Ascending aorta (tissue), 2 donors: Measurements from ENCODE around the gene DHRS3. TPM values are rescaled to one million over a fixed set of nuclear protein-coding genes. Genes with fewer than 3 reads are reported as not detected.
"Not testable (repeated sequence)": the region's sequence is repeated elsewhere in the genome, so short reads cannot be mapped to it uniquely, and the experiment has no call there.

Source experiments
- DNase-seq, 2 donors: peaks; one replicate each; pipeline ENCODE4 v3.0.0-alpha.2; 2019; ENCODE audit warnings: low spot score in 2 of 2
- H3K27ac ChIP-seq, 2 donors: fragments of 200-600 bp; sonication (generic); one replicate each; pipeline ENCODE4 v1.5.1; 2016 to 2017; ENCODE audit warnings: mild to moderate bottlenecking in 1 of 2
- H3K27me3 ChIP-seq: fragments of 200-600 bp; sonication (generic); one replicate; pipeline ENCODE4 v1.5.1; 2017
- H3K36me3 ChIP-seq, 2 donors: fragments of 200-600 bp; sonication (generic); one replicate each; pipeline ENCODE4 v1.5.1; 2016
- H3K4me1 ChIP-seq, 2 donors: fragments of 200-600 bp; sonication (generic); one replicate each; pipeline ENCODE4 v1.5.1; 2016 to 2017; ENCODE audit warnings: mild to moderate bottlenecking in 1 of 2
- H3K4me3 ChIP-seq, 2 donors: fragments of 200-600 bp; sonication (generic); one replicate each; pipeline ENCODE4 v1.5.1; 2016 to 2017; ENCODE audit warnings: mild to moderate bottlenecking in 1 of 2
- H3K9me3 ChIP-seq, 2 donors: fragments of 200-600 bp; sonication (generic); one replicate each; pipeline ENCODE4 v1.5.1; 2016
- intact Hi-C: fragments of 100-400 bp; cut with DNase I; formaldehyde crosslinking; loops from one replicate; pipeline ENCODE4 v1.15.1; 2023
- total RNA-seq: library from RNA; depleted of rRNA; stranded (reverse); fragments of >200 nt; gene quantifications from one replicate; pipeline ENCODE4 v1.1.0, GENCODE V29; 2016
- TF ChIP-seq, protein P1 (sequence below), 3 experiments: fragments of 200-600 bp in 2 of 3; fragments of 450-650 bp in 1 of 3; sonication (generic) in 2 of 3; IDR thresholded peaks; one replicate each; pipeline ENCODE4 v1.5.1; 2016 to 2019; ENCODE audit warnings: antibody characterized with exemption in 3 of 3, mild to moderate bottlenecking in 1 of 3, moderate library complexity in 1 of 3

The DHRS3 gene
- total RNA-seq, 1 donor from 2014 or later, result 39.4 TPM

DNA sequence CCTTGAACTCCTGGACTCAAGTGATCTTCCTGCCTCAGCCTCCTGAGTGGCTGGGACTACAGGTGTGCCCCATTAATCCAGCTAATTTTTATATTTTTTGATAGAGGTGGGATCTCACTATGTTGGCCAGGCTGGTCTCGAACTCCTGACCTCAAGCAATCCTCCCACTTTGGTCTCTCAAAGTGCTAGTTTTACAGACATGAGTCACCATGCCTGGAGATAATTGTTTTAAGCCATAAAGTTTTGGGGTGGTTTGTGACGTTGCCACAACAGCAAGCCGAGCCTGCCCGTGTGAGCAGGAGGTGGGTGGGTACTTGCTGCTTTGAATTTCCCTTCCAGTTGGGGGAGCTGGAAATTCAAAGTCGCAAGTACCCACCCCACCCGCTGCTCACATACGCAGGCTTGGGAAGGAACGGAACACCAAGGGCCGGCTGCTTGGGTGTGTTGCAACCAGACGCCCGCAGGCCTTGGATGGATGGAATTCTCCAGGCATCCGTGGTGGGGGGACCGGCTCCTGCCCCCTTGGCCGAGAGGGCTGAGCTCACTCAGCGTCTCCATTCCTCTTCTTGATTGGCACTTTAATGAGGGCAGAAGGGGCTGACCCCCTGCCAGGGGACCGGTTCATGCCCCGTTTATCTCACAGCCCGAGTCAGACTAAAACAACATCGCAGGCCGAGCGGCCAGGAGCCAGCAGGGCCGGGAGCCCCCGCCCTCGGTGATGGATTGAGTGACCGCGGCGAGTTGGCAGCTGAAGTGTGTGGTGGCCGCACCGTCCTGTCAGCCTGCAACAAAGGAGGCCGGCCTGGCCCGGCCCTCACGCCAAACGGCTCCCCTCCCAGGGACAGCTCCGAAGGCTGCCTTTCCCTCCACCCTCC lies 78.1 kb downstream of the DHRS3 start:
- Histone ChIP-seq H3K9me3 (peaks cover 0 to 13% of the 10 kb centered on the region in 2 donors), H3K27me3 (no peaks in the 10 kb centered on the region), H3K4me1 (peaks cover 10 to 19% of the 10 kb centered on the region in 2 donors), H3K27ac (peak overlapping the region; percentile 74 to 84), H3K4me3 (no peak overlapping the region), H3K36me3 (no peaks in the 10 kb centered on the region)
- intact Hi-C loops, result loop anchor here (1.0 to 5.0 kb wide), 3 partner anchors 53 to 103 kb away; no protein-coding TSS in a partner anchor
- peak; percentile 77 to 95 for DNase-seq
- TF ChIP-seq, protein P1, sequence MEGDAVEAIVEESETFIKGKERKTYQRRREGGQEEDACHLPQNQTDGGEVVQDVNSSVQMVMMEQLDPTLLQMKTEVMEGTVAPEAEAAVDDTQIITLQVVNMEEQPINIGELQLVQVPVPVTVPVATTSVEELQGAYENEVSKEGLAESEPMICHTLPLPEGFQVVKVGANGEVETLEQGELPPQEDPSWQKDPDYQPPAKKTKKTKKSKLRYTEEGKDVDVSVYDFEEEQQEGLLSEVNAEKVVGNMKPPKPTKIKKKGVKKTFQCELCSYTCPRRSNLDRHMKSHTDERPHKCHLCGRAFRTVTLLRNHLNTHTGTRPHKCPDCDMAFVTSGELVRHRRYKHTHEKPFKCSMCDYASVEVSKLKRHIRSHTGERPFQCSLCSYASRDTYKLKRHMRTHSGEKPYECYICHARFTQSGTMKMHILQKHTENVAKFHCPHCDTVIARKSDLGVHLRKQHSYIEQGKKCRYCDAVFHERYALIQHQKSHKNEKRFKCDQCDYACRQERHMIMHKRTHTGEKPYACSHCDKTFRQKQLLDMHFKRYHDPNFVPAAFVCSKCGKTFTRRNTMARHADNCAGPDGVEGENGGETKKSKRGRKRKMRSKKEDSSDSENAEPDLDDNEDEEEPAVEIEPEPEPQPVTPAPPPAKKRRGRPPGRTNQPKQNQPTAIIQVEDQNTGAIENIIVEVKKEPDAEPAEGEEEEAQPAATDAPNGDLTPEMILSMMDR (IDR thresholded peaks at IDR 0.05), result peak in 1 of 3 experiments; percentile 21

DNA sequence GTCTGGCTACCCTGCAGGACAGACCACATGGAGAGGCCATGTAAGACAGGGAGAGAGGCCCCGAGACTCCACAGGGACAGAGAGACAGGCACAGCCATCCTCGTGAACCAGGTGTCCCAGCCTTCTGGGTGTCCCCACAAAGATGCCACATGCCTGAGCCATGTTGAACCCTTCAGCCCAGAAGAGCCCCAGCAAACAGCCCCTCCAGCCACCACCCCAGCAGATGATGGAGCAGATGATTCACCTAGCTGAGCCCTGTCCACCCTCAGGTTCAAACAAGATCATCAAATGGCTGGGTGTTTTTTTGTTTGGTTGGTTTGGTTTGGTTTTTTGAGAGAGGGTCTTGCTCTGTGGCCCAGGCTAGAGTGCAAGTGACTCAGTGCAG lies 78.7 kb downstream of the DHRS3 start:
- H3K4me1 ChIP-seq, result peaks cover 10 to 19% of the 10 kb centered on the region in 2 donors
- H3K36me3 ChIP-seq, result no peaks in the 10 kb centered on the region
- H3K27me3 ChIP-seq, result no peaks in the 10 kb centered on the region
- H3K27ac ChIP-seq, result peak overlapping the region; percentile 74 to 84
- H3K4me3 ChIP-seq, result no peak overlapping the region
- intact Hi-C loops, result no loop called here
- TF ChIP-seq, protein P1 (IDR thresholded peaks at IDR 0.05), result no peak
- peaks cover 0 to 13% of the 10 kb centered on the region in 2 donors for H3K9me3 ChIP-seq
- DNase-seq, result no peak

DNA sequence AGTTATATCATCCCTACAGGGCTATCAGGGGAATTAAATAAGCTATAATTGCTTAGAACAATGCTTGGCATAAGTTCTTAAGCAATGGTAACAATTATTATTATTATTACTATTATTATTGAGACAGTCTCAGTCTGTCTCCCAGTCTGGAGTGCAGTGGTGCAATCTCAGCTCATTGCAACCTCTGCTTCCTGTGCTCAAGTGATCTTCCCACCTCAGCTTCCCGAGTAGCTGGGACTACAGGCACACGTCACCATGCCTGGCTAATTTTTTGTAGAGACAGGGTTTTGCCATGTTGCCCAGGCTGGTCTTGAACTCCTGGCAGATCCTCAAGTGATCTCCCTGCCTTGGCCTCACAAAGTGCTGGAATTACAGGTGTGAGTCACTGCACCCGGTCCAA lies 79.5 kb downstream of the DHRS3 start:
- intact Hi-C loops, H3K27me3 ChIP-seq, H3K36me3 ChIP-seq, H3K4me3 ChIP-seq, DNase-seq: not testable (repeated sequence)
- Histone ChIP-seq H3K27ac (peak overlapping the region in 1 of 2 donors; percentile 74), H3K4me1 (peaks cover 10 to 19% of the 10 kb centered on the region in 2 donors), H3K9me3 (peaks cover 0 to 13% of the 10 kb centered on the region in 2 donors)

DNA sequence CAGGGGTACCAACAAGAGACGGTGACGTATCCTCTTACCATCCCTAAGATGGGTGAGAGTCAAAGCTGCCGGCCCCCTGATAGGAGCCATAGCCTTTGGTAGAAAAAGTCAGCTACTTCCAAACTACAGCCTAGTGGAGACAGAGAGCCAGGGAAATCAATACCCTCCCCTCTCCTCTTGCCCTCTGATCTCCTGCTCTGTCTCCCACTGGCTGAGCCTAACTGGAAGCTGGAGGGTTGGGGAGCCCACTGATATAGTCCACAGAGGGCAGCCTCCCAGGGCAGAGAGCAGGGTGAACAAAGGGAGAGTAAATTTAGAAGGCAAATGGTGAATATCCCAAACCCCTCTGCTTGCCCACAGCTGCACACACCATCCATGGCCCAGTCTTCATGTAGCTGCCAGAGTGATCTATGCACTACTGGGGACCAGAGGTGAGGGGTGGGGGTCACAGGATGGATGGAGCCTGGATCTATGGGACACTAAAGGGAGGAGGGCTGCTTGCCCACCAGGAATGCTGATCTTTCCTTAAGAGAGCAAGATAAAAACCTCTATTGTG lies 80.0 kb downstream of the DHRS3 start:
- no peak for DNase-seq
- Histone ChIP-seq H3K4me3 (no peak overlapping the region), H3K36me3 (no peaks in the 10 kb centered on the region), H3K27me3 (no peaks in the 10 kb centered on the region), H3K9me3 (peaks cover 0 to 13% of the 10 kb centered on the region in 2 donors), H3K27ac (no peak overlapping the region), H3K4me1 (peaks cover 10 to 19% of the 10 kb centered on the region in 2 donors)
- TF ChIP-seq, protein P1 (IDR thresholded peaks at IDR 0.05), result no peak
- intact Hi-C loops, result no loop called here

DNA sequence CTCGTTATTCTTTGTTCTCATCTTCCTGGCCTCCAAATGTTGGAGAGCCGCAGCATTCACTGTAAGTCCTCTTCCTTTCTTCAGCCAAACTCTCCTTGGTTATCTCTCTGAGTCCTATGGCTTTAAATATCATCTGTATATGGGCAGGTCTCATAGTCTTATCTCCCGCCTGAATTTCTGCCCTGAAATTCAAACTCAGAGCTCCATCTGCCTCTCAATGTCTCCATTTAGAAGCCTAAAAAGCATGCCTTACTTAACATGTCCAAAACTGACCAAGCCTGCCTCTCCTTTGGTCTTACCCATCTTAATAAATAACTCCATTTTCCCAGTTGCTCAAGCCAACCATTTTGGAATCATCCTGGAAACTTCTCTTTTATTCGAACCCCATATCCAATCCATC lies 80.7 kb downstream of the DHRS3 start:
- peaks cover 10 to 19% of the 10 kb centered on the region in 2 donors for H3K4me1 ChIP-seq
- intact Hi-C loops, result no loop called here

More for the DNA sequence above, 80.7 kb downstream of the DHRS3 start:
- H3K27me3 ChIP-seq, result no peaks in the 10 kb centered on the region
- H3K4me3 ChIP-seq, result no peak overlapping the region
- no peaks in the 10 kb centered on the region for H3K36me3 ChIP-seq
- H3K9me3 ChIP-seq, result peaks cover 0 to 13% of the 10 kb centered on the region in 2 donors
- TF ChIP-seq, protein P1 (IDR thresholded peaks at IDR 0.05), result no peak
- no peak overlapping the region for H3K27ac ChIP-seq
- DNase-seq, result no peak
